Measurements from ENCODE around the gene PSG1.
"Not testable (repeated sequence)": the region's sequence is repeated elsewhere in the genome, so short reads cannot be mapped to it uniquely, and the experiment has no call there.

GRCh38 chr19:42916931-42917330 lies 37.4 kb upstream of the PSG1 start:
- not testable (repeated sequence) for TF ChIP-seq CTCF, POLR2A, POLR2AphosphoS5 (IDR thresholded peaks at IDR 0.05)
